ENCODE data around the gene ZDHHC7. TPM values are rescaled to one million over a fixed set of nuclear protein-coding genes. Genes with fewer than 3 reads are reported as not detected.

The ZDHHC7 gene
- total and polyA plus RNA-seq, 2 of the 8 experiments (the other 6 are each of a cell fraction or from before 2014, with no cell fraction given): 40.5 to 56.3 TPM

DNA sequence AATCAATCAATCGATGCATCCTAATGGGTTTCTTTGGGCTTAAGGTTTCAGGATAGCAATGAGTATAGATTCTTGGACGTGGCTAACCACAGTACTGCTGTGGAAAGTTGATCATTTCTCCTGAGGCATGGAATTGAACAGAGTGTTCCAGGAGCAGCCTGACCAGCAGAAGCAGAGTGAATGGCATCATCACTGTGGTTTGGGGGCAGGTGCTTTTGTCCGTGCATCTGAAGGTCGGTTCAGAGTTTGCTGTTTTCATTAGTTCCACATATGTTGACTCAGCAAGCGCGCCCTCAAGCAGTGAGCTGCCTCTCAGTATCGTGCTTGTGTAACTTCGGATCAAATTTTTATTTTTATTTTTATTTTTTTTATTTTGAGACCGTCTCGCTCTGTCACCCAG is 41.2 kb upstream of the ZDHHC7 start:
- Histone ChIP-seq H3K27ac (ENCODE audit: low read depth, low read length) (no peak overlapping the region), H2AFZ (ENCODE audit: low read length) (no peak overlapping the region), H3K4me1 (replicated peaks in 1 of 4; ENCODE audit: control insufficient read depth in 3 of 4, insufficient read depth in 4 of 4, low read length in 3 of 4) (peaks cover 0 to 6% (median 4%) of the 10 kb centered on the region in 4 experiments; a peak in 4 of 7 replicates), H4K5ac (ENCODE audit: insufficient read length, low read depth, low read length) (no peak overlapping the region), H3K14ac (ENCODE audit: insufficient read length) (no peak overlapping the region), H3K4me2 (ENCODE audit: insufficient read depth in 1 of 2, low read depth in 2 of 2, low read length in 2 of 2) (no peak overlapping the region), H3K9ac (replicated peaks in 1 of 4; ENCODE audit: extremely low read depth in 1 of 4, low read depth in 3 of 4, low read length in 3 of 4) (no peak overlapping the region), H4K20me1 (replicated peaks in 1 of 2; ENCODE audit: control insufficient read depth in 1 of 2, insufficient read depth in 2 of 2, low read length in 2 of 2) (peaks cover 0 to 2% of the 10 kb centered on the region in 2 experiments), H4K91ac (replicated peaks; ENCODE audit: insufficient read length, low read length) (no peak overlapping the region), H3K9me3 (ENCODE audit: insufficient read depth in 2 of 2, low read depth in 1 of 2, low read length in 1 of 2) (no peaks in the 10 kb centered on the region), H2BK5ac (ENCODE audit: low read depth, low read length) (no peak overlapping the region), H2BK20ac (ENCODE audit: low read length) (no peak overlapping the region), H3K23me2 (ENCODE audit: low read depth, low read length) (no peaks in the 10 kb centered on the region), H3K18ac (ENCODE audit: extremely low read depth, low read length) (no peak overlapping the region), H2AK5ac (ENCODE audit: low read depth, low read length) (no peak overlapping the region), H3K27me3 (replicated peaks in 1 of 4; ENCODE audit: control insufficient read depth in 3 of 4, extremely low read depth in 1 of 4, insufficient read depth in 3 of 4, low read length in 3 of 4) (no peaks in the 10 kb centered on the region), H4K8ac (ENCODE audit: extremely low read depth, insufficient read depth, low read length) (no peak overlapping the region), H3K36me3 (ENCODE audit: control insufficient read depth in 2 of 4, insufficient read depth in 4 of 4, low read length in 3 of 4) (no peaks in the 10 kb centered on the region), H3K79me1 (ENCODE audit: low read depth, low read length) (no peaks in the 10 kb centered on the region), H3K4ac (replicated peaks; ENCODE audit: insufficient read length, low read depth, low read length) (no peak overlapping the region), H2BK15ac (ENCODE audit: low read length) (no peak overlapping the region), H3K23ac (ENCODE audit: insufficient read length) (no peak overlapping the region), H2BK120ac (replicated peaks; ENCODE audit: low read depth, low read length) (no peak overlapping the region), H3K4me3 (ENCODE audit: extremely low read depth in 1 of 4, insufficient read depth in 2 of 4, low read depth in 3 of 4, low read length in 4 of 4) (no peak overlapping the region), H2BK12ac (ENCODE audit: low read depth, low read length) (no peak overlapping the region), H3K79me2 (ENCODE audit: control insufficient read depth in 1 of 2, insufficient read depth in 2 of 2, low read length in 2 of 2) (no peaks in the 10 kb centered on the region), H3K56ac (replicated peaks; ENCODE audit: insufficient read length, low read depth, low read length) (no peak overlapping the region)
- WGBS, 2 experiments (ENCODE audit: extremely low coverage in 1 of 2, insufficient coverage in 1 of 2, insufficient read length in 1 of 2, insufficient replicate concordance in 2 of 2, low coverage in 1 of 2, low lambda C conversion rate in 2 of 2, missing lambda C conversion rate in 1 of 2): 91% methylated on average over 10 of the region's 10 CpGs; no CpG with 5 or more reads in 1 of the 2 experiments
- no peak for FAIRE-seq
- no peak for DNase-seq (ENCODE audit: low read depth in 1 of 2, low spot score in 2 of 2)
- ChIA-PET CTCF (ENCODE audit: partially characterized antibody) (interaction anchor here (1.0 to 1.2 kb wide), 2 partner anchors 23 to 82 kb away, joined by 3 to 4 read pairs; no protein-coding TSS in a partner anchor), POLR2A (ENCODE audit: partially characterized antibody) (no interaction called here)
- TF ChIP-seq TBP (IDR thresholded peaks at IDR 0.05; ENCODE audit: low read depth, low read length): no peak
- no peak for TF ChIP-seq TAF1 (IDR thresholded peaks at IDR 0.05; ENCODE audit: low read depth, low read length)
- TF ChIP-seq EZH2 (IDR thresholded peaks at IDR 0.05; ENCODE audit: low read depth, low read length, severe bottlenecking): no peak
- TF ChIP-seq, protein P1, sequence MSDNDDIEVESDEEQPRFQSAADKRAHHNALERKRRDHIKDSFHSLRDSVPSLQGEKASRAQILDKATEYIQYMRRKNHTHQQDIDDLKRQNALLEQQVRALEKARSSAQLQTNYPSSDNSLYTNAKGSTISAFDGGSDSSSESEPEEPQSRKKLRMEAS (IDR thresholded peaks at IDR 0.05): no peak
- TF ChIP-seq, protein P2, sequence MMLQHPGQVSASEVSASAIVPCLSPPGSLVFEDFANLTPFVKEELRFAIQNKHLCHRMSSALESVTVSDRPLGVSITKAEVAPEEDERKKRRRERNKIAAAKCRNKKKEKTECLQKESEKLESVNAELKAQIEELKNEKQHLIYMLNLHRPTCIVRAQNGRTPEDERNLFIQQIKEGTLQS (IDR thresholded peaks at IDR 0.05; ENCODE audit: insufficient read depth, low read depth, low read length): no peak
- TF ChIP-seq YY1 (IDR thresholded peaks at IDR 0.05; ENCODE audit: low read depth, low read length): no peak
- TF ChIP-seq CBX8 (IDR thresholded peaks at IDR 0.05; ENCODE audit: borderline replicate concordance, low read depth, low read length): no peak
- no peak for TF ChIP-seq SIN3A (conservative IDR thresholded peaks at IDR 0.05 in 1 of 2, IDR thresholded peaks at IDR 0.05 in 1 of 2; ENCODE audit: low read depth in 1 of 2, low read length in 2 of 2)
- no peak for TF ChIP-seq CHD1 (IDR thresholded peaks at IDR 0.05; ENCODE audit: low read depth, low read length)
- TF ChIP-seq TEAD4 (IDR thresholded peaks at IDR 0.05; ENCODE audit: low read depth, low read length): no peak
- TF ChIP-seq FOSL1 (IDR thresholded peaks at IDR 0.05; ENCODE audit: insufficient read depth, low read depth, low read length): no peak

Measured in H1 (cell line).